Measurements from ENCODE around the gene LRMDA. TPM values are rescaled to one million over a fixed set of nuclear protein-coding genes. Genes with fewer than 3 reads are reported as not detected.

LRMDA gene
- total and polyA plus RNA-seq, 2 of the 4 experiments (the other 2 are of a cell fraction), result 0.07 TPM; not detected in 1

DNA sequence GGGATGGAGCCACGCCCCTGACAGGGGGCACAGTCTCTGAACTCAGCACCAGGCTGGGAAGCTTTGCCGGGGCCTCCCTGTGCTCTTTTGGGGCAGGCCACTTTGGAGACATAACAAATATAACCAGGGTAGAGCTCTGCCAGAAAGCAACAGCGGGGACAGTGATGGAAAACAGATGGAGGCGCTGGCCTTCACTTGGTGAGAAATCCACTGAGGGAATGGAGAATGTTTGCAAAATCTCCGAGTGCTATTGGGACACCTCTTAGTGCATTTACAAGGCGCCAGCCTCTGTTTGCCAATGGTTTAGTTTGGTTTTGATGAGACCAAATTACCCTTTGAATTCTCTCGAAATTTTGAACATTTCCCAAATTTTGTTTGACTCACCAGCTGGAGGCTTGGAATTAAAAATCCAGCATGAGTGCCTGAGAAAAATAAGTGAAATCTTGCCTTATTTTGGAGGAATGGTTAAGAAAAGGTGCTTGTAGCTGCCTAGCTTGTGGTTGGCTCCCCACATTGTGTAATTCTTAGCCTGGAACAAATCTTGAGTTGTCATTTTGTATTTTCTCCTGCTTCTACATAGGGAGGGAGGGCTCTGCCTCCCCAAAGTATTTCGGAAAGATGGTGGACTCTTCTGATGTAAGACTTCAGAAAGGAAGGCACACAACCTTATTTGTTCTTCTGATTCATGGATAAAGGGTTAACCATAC, 980.5 kb downstream of the LRMDA start:
- Histone ChIP-seq H3K36me3 (ENCODE audit: control insufficient read depth, insufficient read depth, low read length) (no peaks in the 10 kb centered on the region), H3K79me1 (ENCODE audit: low read depth in 1 of 2, low read length in 2 of 2) (no peaks in the 10 kb centered on the region), H3K4ac (ENCODE audit: low read depth, low read length) (no peak overlapping the region), H3K23ac (ENCODE audit: low read depth, low read length) (no peak overlapping the region), H3K27me3 (ENCODE audit: control insufficient read depth, insufficient read depth, low read length) (no peaks in the 10 kb centered on the region), H2BK20ac (ENCODE audit: low read depth, low read length) (no peak overlapping the region), H3K9me1 (ENCODE audit: insufficient read depth, low read length) (no peaks in the 10 kb centered on the region), H4K5ac (ENCODE audit: low read depth, low read length) (no peak overlapping the region), H4K20me1 (ENCODE audit: insufficient read depth, low read length) (no peaks in the 10 kb centered on the region), H3K56ac (ENCODE audit: extremely low read depth, insufficient read depth, low read length) (no peak overlapping the region), H4K91ac (ENCODE audit: insufficient read depth, low read depth, low read length) (no peak overlapping the region), H2BK15ac (ENCODE audit: low read depth, low read length) (no peak overlapping the region), H3K4me3 (ENCODE audit: insufficient read depth, low read depth, low read length) (no peak overlapping the region), H3K9ac (ENCODE audit: low read depth, low read length) (no peak overlapping the region), H3K14ac (replicated peaks; ENCODE audit: low read depth, low read length) (no peak overlapping the region), H3K4me1 (ENCODE audit: control insufficient read depth, insufficient read depth, low read length) (no peaks in the 10 kb centered on the region), H2AFZ (replicated peaks; ENCODE audit: low read length, poor library complexity) (no peak overlapping the region), H2AK9ac (replicated peaks; ENCODE audit: low read depth, low read length, poor library complexity) (no peak overlapping the region), H2BK120ac (ENCODE audit: low read depth, low read length) (no peak overlapping the region), H2AK5ac (ENCODE audit: low read depth, low read length) (no peak overlapping the region), H3K27ac (ENCODE audit: insufficient read depth, low read length) (no peak overlapping the region), H4K8ac (ENCODE audit: low read depth in 2 of 2, low read length in 2 of 2) (no peak overlapping the region), H3K18ac (ENCODE audit: low read depth, low read length) (no peak overlapping the region), H3K4me2 (ENCODE audit: low read depth, low read length) (no peak overlapping the region), H3K9me3 (ENCODE audit: control insufficient read depth, insufficient read depth, low read length) (no peaks in the 10 kb centered on the region; the same call in 1 of the 2 replicates), H2BK5ac (ENCODE audit: low read depth, low read length, poor library complexity, severe bottlenecking) (no peak overlapping the region)
- no peak for DNase-seq
- no TSS peak for BruUV-seq (replicated peaks)
- POLR2A ChIA-PET (ENCODE audit: unreplicated experiment), result no interaction called here
- dilution Hi-C loops (cut with HindIII; ENCODE audit: low sequenced_read_pairs, unreplicated experiment), result no loop called here
- WGBS, 2 experiments (ENCODE audit: extremely low coverage in 2 of 2, insufficient read length in 1 of 2), result 69% methylated on average over 3 of the region's 8 CpGs; no CpG with 5 or more reads in 1 of the 2 experiments
- ATAC-seq (ENCODE audit: low read depth), result no peak
- TF ChIP-seq SMC3 (IDR thresholded peaks at IDR 0.05; ENCODE audit: low read depth, low read length), result no peak
- TF ChIP-seq RCOR1 (IDR thresholded peaks at IDR 0.05; ENCODE audit: insufficient replicate concordance, low read length), result no peak
- TF ChIP-seq POLR2A (IDR thresholded peaks at IDR 0.05; ENCODE audit: low read depth, low read length), result no peak
- no peak for TF ChIP-seq CEBPB (IDR thresholded peaks at IDR 0.05; ENCODE audit: low read depth, low read length)
- no peak for TF ChIP-seq NFE2L2 (IDR thresholded peaks at IDR 0.05; ENCODE audit: low read depth, low read length)
- TF ChIP-seq RAD21 (IDR thresholded peaks at IDR 0.05; ENCODE audit: low read length), result no peak
- TF ChIP-seq, protein P1, sequence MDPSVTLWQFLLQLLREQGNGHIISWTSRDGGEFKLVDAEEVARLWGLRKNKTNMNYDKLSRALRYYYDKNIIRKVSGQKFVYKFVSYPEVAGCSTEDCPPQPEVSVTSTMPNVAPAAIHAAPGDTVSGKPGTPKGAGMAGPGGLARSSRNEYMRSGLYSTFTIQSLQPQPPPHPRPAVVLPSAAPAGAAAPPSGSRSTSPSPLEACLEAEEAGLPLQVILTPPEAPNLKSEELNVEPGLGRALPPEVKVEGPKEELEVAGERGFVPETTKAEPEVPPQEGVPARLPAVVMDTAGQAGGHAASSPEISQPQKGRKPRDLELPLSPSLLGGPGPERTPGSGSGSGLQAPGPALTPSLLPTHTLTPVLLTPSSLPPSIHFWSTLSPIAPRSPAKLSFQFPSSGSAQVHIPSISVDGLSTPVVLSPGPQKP (IDR thresholded peaks at IDR 0.05; ENCODE audit: borderline replicate concordance, low read depth, low read length), result no peak
- TF ChIP-seq RFX5 (IDR thresholded peaks at IDR 0.05; ENCODE audit: low read depth, low read length), result no peak
- TF ChIP-seq, protein P2, sequence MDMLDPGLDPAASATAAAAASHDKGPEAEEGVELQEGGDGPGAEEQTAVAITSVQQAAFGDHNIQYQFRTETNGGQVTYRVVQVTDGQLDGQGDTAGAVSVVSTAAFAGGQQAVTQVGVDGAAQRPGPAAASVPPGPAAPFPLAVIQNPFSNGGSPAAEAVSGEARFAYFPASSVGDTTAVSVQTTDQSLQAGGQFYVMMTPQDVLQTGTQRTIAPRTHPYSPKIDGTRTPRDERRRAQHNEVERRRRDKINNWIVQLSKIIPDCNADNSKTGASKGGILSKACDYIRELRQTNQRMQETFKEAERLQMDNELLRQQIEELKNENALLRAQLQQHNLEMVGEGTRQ (IDR thresholded peaks at IDR 0.05; ENCODE audit: low read depth, low read length), result no peak
- no peak for TF ChIP-seq CHD1 (IDR thresholded peaks at IDR 0.05; ENCODE audit: low read depth, low read length)
- no peak for TF ChIP-seq BHLHE40 (IDR thresholded peaks at IDR 0.05; ENCODE audit: low read depth, low read length)
- no peak for TF ChIP-seq FOS (IDR thresholded peaks at IDR 0.05; ENCODE audit: low read depth, low read length)
- no peak for TF ChIP-seq MXI1 (IDR thresholded peaks at IDR 0.05; ENCODE audit: borderline replicate concordance, low read depth, low read length)
- CTCF ChIA-PET, result no interaction called here
- in situ Hi-C loops (cut with MboI; ENCODE audit: low sequenced_read_pairs), result no loop called here
- intact Hi-C loops (cut with micrococcal nuclease), result no loop called here

Data from IMR-90 (cell line).